Testis (tissue), 2 donors: ENCODE measurements around the gene C4orf50.

Source experiments
- POLR2A ChIP-seq: fragments of 450-650 bp; IDR thresholded peaks from one replicate; pipeline ENCODE4 v1.6.1; 2017; ENCODE audit warnings: antibody characterized with exemption, mild to moderate bottlenecking, moderate library complexity
- TF ChIP-seq, protein P1 (sequence below), 3 experiments: fragments of 450-650 bp in 2 of 3; fragments of 200-600 bp in 1 of 3; sonication (generic) in 1 of 3; IDR thresholded peaks; one replicate each; pipeline ENCODE4 v1.5.1; 2016 to 2019; ENCODE audit warnings: antibody characterized with exemption in 3 of 3, mild to moderate bottlenecking in 2 of 3, moderate library complexity in 1 of 3

DNA sequence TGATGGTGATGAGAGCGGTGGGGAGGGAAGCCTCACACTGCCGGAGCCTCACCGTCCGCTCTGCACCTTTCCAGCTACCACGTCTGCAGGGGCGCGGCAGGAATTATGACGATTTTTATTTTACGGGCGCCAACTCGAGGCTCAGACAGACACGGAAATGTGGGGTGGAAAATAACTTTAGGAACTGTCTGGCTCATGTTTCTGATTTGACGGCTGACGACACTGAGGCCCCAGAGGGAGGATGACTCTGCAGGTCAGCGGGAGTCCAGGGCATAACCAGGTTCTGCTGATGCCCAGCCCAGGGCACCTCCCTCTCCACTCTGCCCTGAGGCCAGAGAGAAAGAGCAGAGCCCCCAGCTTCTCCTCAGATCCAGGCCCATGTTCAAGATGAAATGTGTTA is 43.9 kb downstream of the C4orf50 start:
- TF ChIP-seq POLR2A = no peak
- TF ChIP-seq, protein P1, sequence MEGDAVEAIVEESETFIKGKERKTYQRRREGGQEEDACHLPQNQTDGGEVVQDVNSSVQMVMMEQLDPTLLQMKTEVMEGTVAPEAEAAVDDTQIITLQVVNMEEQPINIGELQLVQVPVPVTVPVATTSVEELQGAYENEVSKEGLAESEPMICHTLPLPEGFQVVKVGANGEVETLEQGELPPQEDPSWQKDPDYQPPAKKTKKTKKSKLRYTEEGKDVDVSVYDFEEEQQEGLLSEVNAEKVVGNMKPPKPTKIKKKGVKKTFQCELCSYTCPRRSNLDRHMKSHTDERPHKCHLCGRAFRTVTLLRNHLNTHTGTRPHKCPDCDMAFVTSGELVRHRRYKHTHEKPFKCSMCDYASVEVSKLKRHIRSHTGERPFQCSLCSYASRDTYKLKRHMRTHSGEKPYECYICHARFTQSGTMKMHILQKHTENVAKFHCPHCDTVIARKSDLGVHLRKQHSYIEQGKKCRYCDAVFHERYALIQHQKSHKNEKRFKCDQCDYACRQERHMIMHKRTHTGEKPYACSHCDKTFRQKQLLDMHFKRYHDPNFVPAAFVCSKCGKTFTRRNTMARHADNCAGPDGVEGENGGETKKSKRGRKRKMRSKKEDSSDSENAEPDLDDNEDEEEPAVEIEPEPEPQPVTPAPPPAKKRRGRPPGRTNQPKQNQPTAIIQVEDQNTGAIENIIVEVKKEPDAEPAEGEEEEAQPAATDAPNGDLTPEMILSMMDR (IDR thresholded peaks at IDR 0.05) = no peak
